Testis (tissue), 3 donors: ENCODE data around the gene EPM2A. TPM values are rescaled to one million over a fixed set of nuclear protein-coding genes. Genes with fewer than 3 reads are reported as not detected.

Experiments used
- DNase-seq: peaks from one replicate; pipeline ENCODE4 v3.0.0-alpha.2; 2019
- H3K27ac ChIP-seq, 2 donors: fragments of 200-600 bp; sonication (generic); one replicate each; pipeline ENCODE4 v1.5.1; 2019
- H3K27me3 ChIP-seq: fragments of 200-600 bp; sonication (generic); one replicate; pipeline ENCODE4 v1.5.1; 2019
- H3K36me3 ChIP-seq: fragments of 200-600 bp; sonication (generic); one replicate; pipeline ENCODE4 v1.5.1; 2017; ENCODE audit warnings: low read depth; ENCODE audit errors: missing control alignments
- H3K4me1 ChIP-seq: fragments of 200-600 bp; sonication (generic); one replicate; pipeline ENCODE4 v1.5.1; 2019
- H3K4me3 ChIP-seq, 2 donors: fragments of 200-600 bp; sonication (generic); one replicate each; pipeline ENCODE4 v1.5.1; 2017 to 2019
- H3K9me3 ChIP-seq: fragments of 200-600 bp; sonication (generic); one replicate; pipeline ENCODE4 v1.5.1; 2017
- POLR2A ChIP-seq: fragments of 450-650 bp; IDR thresholded peaks from one replicate; pipeline ENCODE4 v1.6.1; 2017; ENCODE audit warnings: antibody characterized with exemption, mild to moderate bottlenecking, moderate library complexity
- WGBS, 2 donors: methylation state at CpG; one replicate each; pipeline ENCODE4 v1.1.5; 2018; 5-methylcytosine and 5-hydroxymethylcytosine counted together
- intact Hi-C: fragments of 100-400 bp; cut with DNase I; formaldehyde crosslinking; loops from one replicate; pipeline ENCODE4 v1.15.1; 2023; ENCODE audit warnings: low total_unique reads
- polyA plus RNA-seq: library from polyadenylated mRNA; stranded (reverse); fragments of 350-450 nt; fragmentation: Illumina TruSeq; extraction: RNeasy Lipid Tissue Mini Kit (QIAGEN cat#74804); gene quantifications from one replicate; pipeline ENCODE4 v1.2.3, GENCODE V29; 2014; ENCODE audit warnings: low read depth, low replicate concordance; ENCODE audit not compliant: insufficient read depth
- total RNA-seq, 2 donors: library from RNA; depleted of rRNA; stranded (reverse); fragments of >200 nt; gene quantifications; one replicate each; pipeline ENCODE4 v1.2.3, GENCODE V29; 2016
- TF ChIP-seq, protein P1 (sequence below), 3 experiments: fragments of 450-650 bp in 2 of 3; fragments of 200-600 bp in 1 of 3; sonication (generic) in 1 of 3; IDR thresholded peaks; one replicate each; pipeline ENCODE4 v1.5.1; 2016 to 2019; ENCODE audit warnings: antibody characterized with exemption in 3 of 3, mild to moderate bottlenecking in 2 of 3, moderate library complexity in 1 of 3

EPM2A gene
- total and polyA plus RNA-seq, 3 donors from 2014 or later: 20.8 to 29.2 (median 25.4) TPM

DNA sequence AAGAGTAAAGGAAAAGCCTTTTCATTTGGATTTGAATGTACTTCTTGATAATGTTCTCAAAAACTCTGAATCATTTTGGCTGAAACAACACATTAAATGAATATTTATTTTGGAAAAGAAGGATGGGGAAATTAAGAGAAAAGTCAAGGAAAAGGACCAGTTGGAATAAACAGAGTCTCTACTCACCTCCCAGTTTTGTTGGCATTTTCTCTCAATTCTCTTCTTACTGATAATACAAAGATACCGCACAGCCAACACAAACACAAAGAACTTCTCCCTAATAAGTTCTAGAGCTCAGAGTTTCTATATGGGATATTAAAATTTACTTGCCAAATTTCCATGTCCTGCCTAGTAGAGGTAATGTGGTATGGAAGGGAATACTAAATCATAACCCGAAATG lies 13.1 kb downstream of the EPM2A start:
- intact Hi-C loops: no loop called here
- no peak for DNase-seq
- Histone ChIP-seq H3K27ac (no peak overlapping the region), H3K9me3 (no peaks in the 10 kb centered on the region), H3K36me3 (no peaks in the 10 kb centered on the region), H3K4me3 (no peak overlapping the region), H3K4me1 (no peaks in the 10 kb centered on the region), H3K27me3 (no peaks in the 10 kb centered on the region)
- no peak for TF ChIP-seq POLR2A
- WGBS, 2 donors: 56 to 69% methylated on average over 2 of the region's 2 CpGs

DNA sequence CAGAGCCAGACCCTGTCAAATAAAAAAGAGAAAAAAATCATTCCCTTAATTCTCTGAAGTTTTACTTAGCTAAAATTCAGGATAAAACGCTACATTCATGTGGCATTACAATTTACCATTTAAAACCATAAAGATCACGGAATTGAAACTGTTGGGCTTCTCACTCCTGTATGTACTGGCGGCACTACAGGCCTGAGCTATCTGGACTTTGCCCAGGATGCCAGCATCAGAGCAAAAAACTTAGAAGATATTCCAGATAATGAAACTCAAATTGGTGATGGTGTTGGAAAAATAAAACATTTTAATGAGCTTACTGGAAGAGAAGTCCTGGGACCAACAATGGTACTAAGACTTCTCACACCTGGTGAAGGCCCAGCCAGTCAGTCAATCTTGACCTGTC lies 14.2 kb downstream of the EPM2A start:
- H3K36me3 ChIP-seq: no peaks in the 10 kb centered on the region
- H3K9me3 ChIP-seq: no peaks in the 10 kb centered on the region
- TF ChIP-seq POLR2A: no peak
- TF ChIP-seq, protein P1, sequence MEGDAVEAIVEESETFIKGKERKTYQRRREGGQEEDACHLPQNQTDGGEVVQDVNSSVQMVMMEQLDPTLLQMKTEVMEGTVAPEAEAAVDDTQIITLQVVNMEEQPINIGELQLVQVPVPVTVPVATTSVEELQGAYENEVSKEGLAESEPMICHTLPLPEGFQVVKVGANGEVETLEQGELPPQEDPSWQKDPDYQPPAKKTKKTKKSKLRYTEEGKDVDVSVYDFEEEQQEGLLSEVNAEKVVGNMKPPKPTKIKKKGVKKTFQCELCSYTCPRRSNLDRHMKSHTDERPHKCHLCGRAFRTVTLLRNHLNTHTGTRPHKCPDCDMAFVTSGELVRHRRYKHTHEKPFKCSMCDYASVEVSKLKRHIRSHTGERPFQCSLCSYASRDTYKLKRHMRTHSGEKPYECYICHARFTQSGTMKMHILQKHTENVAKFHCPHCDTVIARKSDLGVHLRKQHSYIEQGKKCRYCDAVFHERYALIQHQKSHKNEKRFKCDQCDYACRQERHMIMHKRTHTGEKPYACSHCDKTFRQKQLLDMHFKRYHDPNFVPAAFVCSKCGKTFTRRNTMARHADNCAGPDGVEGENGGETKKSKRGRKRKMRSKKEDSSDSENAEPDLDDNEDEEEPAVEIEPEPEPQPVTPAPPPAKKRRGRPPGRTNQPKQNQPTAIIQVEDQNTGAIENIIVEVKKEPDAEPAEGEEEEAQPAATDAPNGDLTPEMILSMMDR (IDR thresholded peaks at IDR 0.05): no peak
- H3K27me3 ChIP-seq: no peaks in the 10 kb centered on the region
- no peak overlapping the region for H3K27ac ChIP-seq
- 93 to 100% methylated on average over 3 of the region's 3 CpGs for WGBS, 2 donors
- DNase-seq: no peak
- no peaks in the 10 kb centered on the region for H3K4me1 ChIP-seq
- intact Hi-C loops: no loop called here
- no peak overlapping the region for H3K4me3 ChIP-seq

DNA sequence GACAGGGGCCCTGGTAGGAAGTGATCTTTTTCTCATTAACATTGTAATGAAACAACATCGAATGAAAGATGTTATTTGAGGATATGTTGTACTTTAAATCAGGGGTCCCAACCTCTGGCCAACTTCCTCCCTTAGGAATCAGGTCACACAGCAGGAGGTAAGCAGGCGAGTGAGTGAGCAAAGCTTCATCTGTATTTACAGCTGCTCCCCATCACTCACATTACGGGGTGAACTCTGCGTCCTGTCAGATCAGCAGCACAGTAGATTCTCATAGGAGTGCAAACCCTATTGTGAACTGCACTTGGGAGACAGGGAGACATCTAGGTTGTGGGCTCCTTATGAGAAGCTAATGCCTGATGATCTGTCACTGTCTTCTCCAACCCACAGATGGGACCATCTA lies 19.9 kb downstream of the EPM2A start:
- no peaks in the 10 kb centered on the region for H3K36me3 ChIP-seq
- H3K9me3 ChIP-seq: no peaks in the 10 kb centered on the region
- no peak overlapping the region for H3K27ac ChIP-seq
- intact Hi-C loops: no loop called here
- no peaks in the 10 kb centered on the region for H3K4me1 ChIP-seq
- TF ChIP-seq POLR2A: no peak
- TF ChIP-seq, protein P1 (IDR thresholded peaks at IDR 0.05): no peak
- no peaks in the 10 kb centered on the region for H3K27me3 ChIP-seq
- no peak overlapping the region for H3K4me3 ChIP-seq
- 94 to 95% methylated on average over 4 of the region's 4 CpGs for WGBS, 2 donors
- DNase-seq: no peak

DNA sequence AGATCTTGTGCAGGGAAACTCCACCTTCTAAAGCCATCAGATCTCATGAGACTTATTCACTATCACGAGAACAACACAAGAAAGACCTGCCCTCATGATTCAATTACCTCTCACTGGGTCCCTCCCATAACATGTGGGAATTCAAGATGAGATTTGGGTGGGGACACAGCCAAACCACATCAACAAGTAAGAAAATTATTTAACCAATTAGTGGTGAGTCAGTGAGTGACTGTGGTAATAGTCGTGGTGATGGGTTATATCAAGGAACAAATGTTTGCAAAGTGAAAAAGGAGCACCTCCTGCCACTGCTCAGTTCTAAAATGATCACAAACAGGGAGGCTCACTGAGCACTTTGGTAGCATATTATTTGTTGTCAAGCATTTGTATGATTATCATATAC lies 20.6 kb downstream of the EPM2A start:
- Histone ChIP-seq H3K4me1 (no peaks in the 10 kb centered on the region), H3K27ac (no peak overlapping the region), H3K27me3 (no peaks in the 10 kb centered on the region), H3K4me3 (no peak overlapping the region), H3K36me3 (no peaks in the 10 kb centered on the region), H3K9me3 (no peaks in the 10 kb centered on the region)
- no peak for DNase-seq
- TF ChIP-seq POLR2A: no peak
- TF ChIP-seq, protein P1 (IDR thresholded peaks at IDR 0.05): no peak
- intact Hi-C loops: no loop called here
- 96 to 97% methylated on average over 2 of the region's 2 CpGs for WGBS, 2 donors

DNA sequence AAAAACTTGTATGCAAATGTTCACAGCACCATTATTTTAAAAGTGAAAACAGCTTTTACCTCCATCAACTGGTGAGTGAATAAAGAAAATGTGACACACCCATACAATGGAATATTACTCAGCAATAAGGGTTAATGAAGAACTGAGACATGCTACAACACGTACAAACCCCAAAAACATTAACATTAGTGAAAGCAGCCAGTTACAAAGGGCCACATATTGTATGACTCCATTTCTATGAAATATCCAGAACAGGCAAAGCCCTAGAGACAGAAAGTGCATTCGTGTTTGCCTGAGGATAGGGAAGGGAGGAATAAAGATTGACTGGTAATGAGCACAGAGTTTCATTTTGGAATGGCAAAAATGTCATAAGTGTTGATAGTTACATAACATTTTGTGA lies 21.5 kb downstream of the EPM2A start:
- TF ChIP-seq POLR2A: no peak
- TF ChIP-seq, protein P1 (IDR thresholded peaks at IDR 0.05): no peak
- Histone ChIP-seq H3K36me3 (no peaks in the 10 kb centered on the region), H3K4me3 (no peak overlapping the region), H3K27me3 (no peaks in the 10 kb centered on the region), H3K9me3 (no peaks in the 10 kb centered on the region), H3K27ac (no peak overlapping the region), H3K4me1 (no peaks in the 10 kb centered on the region)
- DNase-seq: no peak
- intact Hi-C loops: no loop called here
- 92% methylated on average over 2 of the region's 2 CpGs for WGBS, 2 donors
